Stimulated activated CD4-positive, alpha-beta T cell treated with anti-CD3 and anti-CD28 coated beads, Interleukin-15, amount 100 ng/mL, for 24 hours (primary cell): ENCODE data around the gene NXPH4.

Source experiments
- DNase-seq: peaks from one replicate; pipeline ENCODE4 v3.0.0-alpha.2; 2020

The NXPH4 gene

GRCh38 chr12:57219993-57220754, 3.6 kb downstream of the NXPH4 start:
- DNase-seq = no peak

GRCh38 chr12:57220770-57221168, 4.2 kb downstream of the NXPH4 start:
- DNase-seq = no peak

GRCh38 chr12:57221169-57221917, 4.7 kb downstream of the NXPH4 start:
- peak; percentile 28 for DNase-seq

GRCh38 chr12:57222286-57223190, 5.9 kb downstream of the NXPH4 start:
- DNase-seq = no peak

- DNase-seq = no peak
Observed at GRCh38 chr12:57223191-57224165, 6.9 kb downstream of the NXPH4 start.

GRCh38 chr12:57224278-57224972, 7.8 kb downstream of the NXPH4 start:
- no peak for DNase-seq

- peak; percentile 79 for DNase-seq
Observed at GRCh38 chr12:57224973-57225679, 8.5 kb downstream of the NXPH4 start.

- no peak for DNase-seq
Observed at GRCh38 chr12:57225680-57226210, 9.2 kb downstream of the NXPH4 start.

- no peak for DNase-seq
Observed at GRCh38 chr12:57226588-57227314, 10.2 kb downstream of the NXPH4 start.

GRCh38 chr12:57227315-57228115, 10.9 kb downstream of the NXPH4 start:
- DNase-seq = no peak

GRCh38 chr12:57229046-57229633, 12.5 kb downstream of the NXPH4 start:
- no peak for DNase-seq

GRCh38 chr12:57229634-57230380, 13.2 kb downstream of the NXPH4 start, which contains the start of gene SHMT2:
Gene SHMT2 (plus strand): TSS chr12:57229711. CDS start chr12:57229779, 68 bp downstream.
- DNase-seq = peak; percentile 97

- no peak for DNase-seq
Observed at GRCh38 chr12:57230381-57231155, 14.0 kb downstream of the NXPH4 start.

GRCh38 chr12:57231276-57232021, 14.9 kb downstream of the NXPH4 start:
- no peak for DNase-seq

GRCh38 chr12:57232156-57232756, 15.7 kb downstream of the NXPH4 start:
- no peak for DNase-seq
